HG03064 (cell line): ENCODE measurements around the gene SCAF4.

Experiments
- ATAC-seq: cut with Tn5 transposase; IDR thresholded peaks from one replicate; pipeline ENCODE4 v1.9.1; 2021; ENCODE audit warnings: low read depth; ENCODE audit not compliant: unreplicated experiment

The SCAF4 gene

GRCh38 chr21:31713973-31714740 lies 17.8 kb downstream of the SCAF4 start:
- ATAC-seq, result no peak

GRCh38 chr21:31713115-31713514 lies 18.8 kb downstream of the SCAF4 start:
- no peak for ATAC-seq

GRCh38 chr21:31711745-31712285 lies 20.1 kb downstream of the SCAF4 start:
- no peak for ATAC-seq

- ATAC-seq, result no peak
Measured at GRCh38 chr21:31711326-31711725, 20.6 kb downstream of the SCAF4 start.

- ATAC-seq, result no peak
Measured at GRCh38 chr21:31710586-31710985, 21.3 kb downstream of the SCAF4 start.

GRCh38 chr21:31708541-31708940 lies 23.4 kb downstream of the SCAF4 start:
- no peak for ATAC-seq

GRCh38 chr21:31707499-31707898 lies 24.4 kb downstream of the SCAF4 start:
- no peak for ATAC-seq

GRCh38 chr21:31706562-31706961 lies 25.4 kb downstream of the SCAF4 start:
- ATAC-seq, result no peak

- ATAC-seq, result no peak
Measured at GRCh38 chr21:31700040-31700439, 31.9 kb downstream of the SCAF4 start.

GRCh38 chr21:31698461-31698860 lies 33.5 kb downstream of the SCAF4 start:
- ATAC-seq, result no peak

GRCh38 chr21:31696424-31696823 lies 35.5 kb downstream of the SCAF4 start:
- no peak for ATAC-seq

GRCh38 chr21:31693222-31693621 lies 38.7 kb downstream of the SCAF4 start:
- ATAC-seq, result no peak

- ATAC-seq, result no peak
Measured at GRCh38 chr21:31688603-31689368, 43.1 kb downstream of the SCAF4 start.

- no peak for ATAC-seq
Measured at GRCh38 chr21:31687108-31687507, 44.8 kb downstream of the SCAF4 start.

GRCh38 chr21:31686272-31686915 lies 45.5 kb downstream of the SCAF4 start:
- no peak for ATAC-seq

- ATAC-seq, result no peak
Measured at GRCh38 chr21:31684918-31685317, 47.0 kb downstream of the SCAF4 start.

- ATAC-seq, result no peak
Measured at GRCh38 chr21:31683029-31683428, 48.9 kb downstream of the SCAF4 start.

- ATAC-seq, result no peak
Measured at GRCh38 chr21:31682620-31683019, 49.3 kb downstream of the SCAF4 start.

GRCh38 chr21:31678478-31678877 lies 53.4 kb downstream of the SCAF4 start:
- no peak for ATAC-seq

- ATAC-seq, result no peak
Measured at GRCh38 chr21:31677047-31677446, 54.9 kb downstream of the SCAF4 start.

GRCh38 chr21:31675960-31676359 lies 56.0 kb downstream of the SCAF4 start:
- no peak for ATAC-seq
